GM12892 (cell line): ENCODE results near the gene ANKRD34A.
A peak's percentile ranks its signal among the peaks of the same experiment; 100 is the strongest.

Source experiments
- DNase-seq: peaks from one replicate; pipeline ENCODE4 v3.0.0; 2011; ENCODE audit not compliant: insufficient read length
- FAIRE-seq: peaks from 2 replicates; lab custom pipeline; 2011; peaks lifted over from hg19 to GRCh38; lab: Jason Lieb, UNC
- POLR2A ChIP-seq: IDR thresholded peaks from 2 replicates; pipeline ENCODE4 v1.6.1; 2011; ENCODE audit warnings: low read depth, low read length, control low read depth
- POLR2AphosphoS5 ChIP-seq: IDR thresholded peaks from 2 replicates; pipeline ENCODE4 v1.6.1; 2011; ENCODE audit warnings: low read depth, low read length, control low read depth
- TAF1 ChIP-seq: IDR thresholded peaks from 2 replicates; pipeline ENCODE4 v1.6.1; 2011; ENCODE audit warnings: low read depth, mild to moderate bottlenecking, control low read depth, low read length, borderline replicate concordance

ANKRD34A gene

GRCh38 chr1:145978471-145978853, 14.1 kb upstream of the ANKRD34A start:
- no peak for FAIRE-seq
- TF ChIP-seq POLR2A (no peak), POLR2AphosphoS5 (no peak), TAF1 (no peak)
- DNase-seq, result no peak

- DNase-seq (peak; percentile 61), FAIRE-seq (peak; percentile 92)
These were observed 13.4 kb upstream of the ANKRD34A start for GRCh38 chr1:145977486-145978470.

GRCh38 chr1:145977016-145977415, 12.6 kb upstream of the ANKRD34A start:
- TF ChIP-seq POLR2A (no peak), TAF1 (no peak), POLR2AphosphoS5 (no peak)
- DNase-seq, result no peak

More at GRCh38 chr1:145977486-145978470, 13.4 kb upstream of the ANKRD34A start:
- TF ChIP-seq POLR2A (no peak), POLR2AphosphoS5 (no peak), TAF1 (no peak)

GRCh38 chr1:145975216-145975615, 10.8 kb upstream of the ANKRD34A start:
- DNase-seq (no peak), FAIRE-seq (no peak)
- TF ChIP-seq POLR2A (no peak), POLR2AphosphoS5 (no peak), TAF1 (no peak)

More at GRCh38 chr1:145977016-145977415, 12.6 kb upstream of the ANKRD34A start:
- no peak for FAIRE-seq

- FAIRE-seq (no peak), DNase-seq (no peak)
- TF ChIP-seq POLR2AphosphoS5 (no peak), POLR2A (no peak), TAF1 (no peak)
These were observed 10.3 kb upstream of the ANKRD34A start for GRCh38 chr1:145974721-145975120.

- FAIRE-seq, result no peak
- no peak for TF ChIP-seq TAF1
- TF ChIP-seq POLR2AphosphoS5, result no peak
- TF ChIP-seq POLR2A, result no peak
- DNase-seq, result no peak
These were observed 8.2 kb upstream of the ANKRD34A start for GRCh38 chr1:145972580-145972979.

GRCh38 chr1:145967288-145967687, 2.9 kb upstream of the ANKRD34A start:
- no peak for DNase-seq
- TF ChIP-seq POLR2AphosphoS5, result no peak
- no peak for TF ChIP-seq TAF1
- TF ChIP-seq POLR2A, result no peak
- FAIRE-seq, result no peak

GRCh38 chr1:145965119-145965744, 857 bp upstream of the ANKRD34A start:
- DNase-seq (no peak), FAIRE-seq (no peak)
- TF ChIP-seq POLR2A, result no peak
- TF ChIP-seq TAF1, result no peak
- no peak for TF ChIP-seq POLR2AphosphoS5

- TF ChIP-seq POLR2AphosphoS5 (no peak), TAF1 (no peak), POLR2A (no peak)
- FAIRE-seq, result no peak
- DNase-seq, result no peak
These were observed 933 bp downstream of the ANKRD34A start for GRCh38 chr1:145963265-145964019.

GRCh38 chr1:145962157-145963102, 1.9 kb downstream of the ANKRD34A start:
- FAIRE-seq, result no peak
- no peak for DNase-seq
- no peak for TF ChIP-seq POLR2AphosphoS5
- TF ChIP-seq POLR2A, result no peak
- TF ChIP-seq TAF1, result no peak
